ENCODE data around the gene DMAC2. TPM values are rescaled to one million over a fixed set of nuclear protein-coding genes. Genes with fewer than 3 reads are reported as not detected.
"Not testable (repeated sequence)": the region's sequence is repeated elsewhere in the genome, so short reads cannot be mapped to it uniquely, and the experiment has no call there.

DMAC2 gene
- total RNA-seq, 1 donor from 2014 or later, result 42.5 TPM

- DNase-seq, result no peak
Observed at GRCh38 chr19:41398598-41398997, 41.1 kb downstream of the DMAC2 start.

GRCh38 chr19:41398050-41398418 is 41.7 kb downstream of the DMAC2 start:
- no peak for DNase-seq

GRCh38 chr19:41397086-41398049 is 42.3 kb downstream of the DMAC2 start, which contains the start of the genes BCKDHA and EXOSC5:
BCKDHA (plus strand) TSS chr19:41397818; CDS start chr19:41397828, 10 bp downstream.
EXOSC5 (minus strand) TSS chr19:41397359; CDS start chr19:41397328, 31 bp downstream.
- peak; percentile 100 for DNase-seq

GRCh38 chr19:41395355-41395754 is 44.4 kb downstream of the DMAC2 start:
- no peak for DNase-seq

- peak; percentile 38 for DNase-seq
Observed at GRCh38 chr19:41392775-41393174, 46.9 kb downstream of the DMAC2 start.

- DNase-seq, result no peak
Observed at GRCh38 chr19:41391618-41392017, 48.1 kb downstream of the DMAC2 start.

- DNase-seq, result no peak
Observed at GRCh38 chr19:41386442-41386841, 53.3 kb downstream of the DMAC2 start.

- DNase-seq, result no peak
Observed at GRCh38 chr19:41384351-41384750, 55.4 kb downstream of the DMAC2 start.

- DNase-seq, result not testable (repeated sequence)
Observed at GRCh38 chr19:41381536-41381935, 58.2 kb downstream of the DMAC2 start.

Small RNAs within 50 kb of the gene (small RNA-seq; reads per million reads assigned to genes)
- gene RF00017 (ENCODE audit: low replicate concordance), result not detected

Other genes starting within 250 kb of the DMAC2 start
- 11.0 TPM for gene CYP2S1, start 246.7 kb downstream of the DMAC2 start, total RNA-seq
- gene AXL, start 220.7 kb downstream of the DMAC2 start, total RNA-seq, result 57.3 TPM
- 119 TPM for gene HNRNPUL1, start 175.5 kb downstream of the DMAC2 start, total RNA-seq
- 21.2 TPM for gene CCDC97, start 129.7 kb downstream of the DMAC2 start, total RNA-seq
- 12.2 TPM for gene TGFB1, start 86.0 kb downstream of the DMAC2 start, total RNA-seq
- gene B9D2, start 75.8 kb downstream of the DMAC2 start, total RNA-seq, result 3.4 TPM
- gene TMEM91, start 63.4 kb downstream of the DMAC2 start, total RNA-seq, result 11.8 TPM
- 18.2 TPM for gene EXOSC5, start 42.6 kb downstream of the DMAC2 start, total RNA-seq
- gene BCKDHA, start 42.1 kb downstream of the DMAC2 start, total RNA-seq, result 58.0 TPM
- 3.9 TPM for gene B3GNT8, start 12.5 kb downstream of the DMAC2 start, total RNA-seq
- not detected for gene ERICH4, start 3.2 kb upstream of the DMAC2 start, total RNA-seq
- 2.6 TPM for gene CEACAM21, start 136.3 kb upstream of the DMAC2 start, total RNA-seq
- not detected for gene CEACAM4, start 187.2 kb upstream of the DMAC2 start, total RNA-seq
- 10.8 TPM for gene CEACAM7, start 248.4 kb upstream of the DMAC2 start, total RNA-seq